B cell (primary cell): Measurements from ENCODE around the gene ZNF462. TPM values are rescaled to one million over a fixed set of nuclear protein-coding genes. Genes with fewer than 3 reads are reported as not detected.

Experiments
- ATAC-seq: fragments of 200-7000 bp; cut with Tn5 transposase; one replicate; pipeline ENCODE4 v1.10.0; 2021; ENCODE audit warnings: low read depth, mild to moderate bottlenecking, moderate number of reproducible peaks, moderate library complexity
- CTCF ChIA-PET: fragments of 350-600 bp; sonication (Branson Sonifier 250); formaldehyde crosslinking; loops from one replicate; lab custom pipeline; 2021; ENCODE audit warnings: antibody characterized with exemption, inconsistent platforms; lab: Charles Lee
- POLR2A ChIA-PET: fragments of 350-600 bp; sonication (Branson Sonifier 250); formaldehyde crosslinking; loops from one replicate; lab custom pipeline; 2021; ENCODE audit warnings: antibody characterized with exemption; lab: Charles Lee
- DNase-seq: peaks from one replicate; pipeline ENCODE4 v3.0.0; 2013
- H2AFZ ChIP-seq: 2 replicates; pipeline ENCODE4 v1.6.1; 2012; ENCODE audit warnings: mild to moderate bottlenecking, low read depth, low read length; ENCODE audit not compliant: insufficient read depth, poor library complexity, severe bottlenecking
- H3K27ac ChIP-seq, 2 donors: 1 replicate in 1 of 2; 2 replicates in 1 of 2; pipeline ENCODE4 v1.5.1; 2012 to 2013; ENCODE audit warnings: low read length in 2 of 2, mild to moderate bottlenecking in 2 of 2, moderate library complexity in 1 of 2
- H3K27me3 ChIP-seq, 4 experiments: fragments of 200-600 bp in 1 of 4; sonication (generic) in 1 of 4; replicated peaks in 1 of 4; 1 replicate in 2 of 4; 2 replicates in 2 of 4; pipeline versions ENCODE4 v1.6.1 to v1.7.0; 2013 to 2016; ENCODE audit warnings: low read length in 3 of 4, mild to moderate bottlenecking in 2 of 4, mixed read lengths in 1 of 4, moderate library complexity in 1 of 4; ENCODE audit not compliant: insufficient read depth in 4 of 4, control insufficient read depth in 3 of 4; ENCODE audit errors: control extremely low read depth in 1 of 4
- H3K36me3 ChIP-seq, 2 experiments: replicated peaks in 1 of 2; 1 replicate in 1 of 2; 2 replicates in 1 of 2; pipeline versions ENCODE4 v1.6.1 to v1.7.1; 2013; ENCODE audit warnings: low read length in 1 of 2; ENCODE audit not compliant: insufficient read depth in 2 of 2, control insufficient read depth in 1 of 2; ENCODE audit errors: control extremely low read depth in 1 of 2, extremely low read depth in 1 of 2
- H3K4me1 ChIP-seq, 2 donors: fragments of 200-600 bp in 1 of 2; sonication (generic) in 1 of 2; 1 replicate in 1 of 2; 2 replicates in 1 of 2; pipeline versions ENCODE4 v1.5.1 to v1.6.1; 2013 to 2017; ENCODE audit warnings: low read length in 2 of 2; ENCODE audit not compliant: control insufficient read depth in 2 of 2, insufficient read depth in 2 of 2
- H3K4me2 ChIP-seq: replicated peaks from 2 replicates; pipeline ENCODE3; 2012; ENCODE audit warnings: mild to moderate bottlenecking, low read depth, low read length; ENCODE audit not compliant: poor library complexity, severe bottlenecking
- H3K4me3 ChIP-seq, 5 experiments: fragments of 200-600 bp in 1 of 5; sonication (generic) in 1 of 5; 1 replicate in 3 of 5; 2 replicates in 2 of 5; pipeline versions ENCODE4 v1.5.1 to v1.7.0; 2011 to 2016; ENCODE audit warnings: low read length in 4 of 5, mild to moderate bottlenecking in 4 of 5, low read depth in 2 of 5, control low read depth in 1 of 5, moderate library complexity in 1 of 5; ENCODE audit not compliant: insufficient read depth in 1 of 5; ENCODE audit errors: control extremely low read depth in 1 of 5, extremely low read depth in 1 of 5
- H3K79me2 ChIP-seq: fragments of 200-600 bp; sonication (generic); one replicate; pipeline ENCODE4 v1.6.0; 2016; ENCODE audit warnings: low read length; ENCODE audit not compliant: control insufficient read depth, insufficient read depth
- H3K9ac ChIP-seq: fragments of 200-600 bp; sonication (generic); 2 replicates; pipeline ENCODE4 v1.6.1; 2017; ENCODE audit warnings: mild to moderate bottlenecking, low read length, moderate library complexity
- H3K9me3 ChIP-seq, 3 donors: one replicate each; pipeline versions ENCODE4 v1.6.1 to v1.7.1; 2013; ENCODE audit warnings: low read length in 2 of 3; ENCODE audit not compliant: control insufficient read depth in 2 of 3, insufficient read depth in 1 of 3; ENCODE audit errors: control extremely low read depth in 1 of 3
- H4K20me1 ChIP-seq: 2 replicates; pipeline ENCODE4 v1.6.0; 2012; ENCODE audit warnings: mild to moderate bottlenecking, low read length; ENCODE audit not compliant: insufficient read depth, control insufficient read depth, poor library complexity, severe bottlenecking
- H3K27ac Mint-ChIP-seq: one replicate; pipeline ENCODE4 v1.8.0; 2021; ENCODE audit warnings: mixed read lengths
- H3K27me3 Mint-ChIP-seq: one replicate; pipeline ENCODE4 v1.8.0; 2021; ENCODE audit warnings: mixed read lengths
- H3K4me1 Mint-ChIP-seq: one replicate; pipeline ENCODE4 v1.8.0; 2021; ENCODE audit warnings: mixed read lengths
- H3K4me3 Mint-ChIP-seq: one replicate; pipeline ENCODE4 v1.8.0; 2021; ENCODE audit warnings: mixed read lengths
- H3K9me3 Mint-ChIP-seq: one replicate; pipeline ENCODE4 v1.8.0; 2022; ENCODE audit warnings: mixed read lengths; ENCODE audit not compliant: insufficient read depth
- CTCF ChIP-seq: fragments of 200-600 bp; IDR thresholded peaks from one replicate; pipeline ENCODE4 v1.8.0; 2022; ENCODE audit warnings: antibody characterized with exemption, mild to moderate bottlenecking
- EZH2 ChIP-seq: IDR thresholded peaks from 2 replicates; pipeline ENCODE4 v1.6.1; 2012; ENCODE audit warnings: borderline replicate concordance, low read depth, mild to moderate bottlenecking, moderate library complexity, low read length; ENCODE audit not compliant: insufficient read depth, poor library complexity, severe bottlenecking
- WGBS: methylation state at CpG from one replicate; pipeline ENCODE4 v1.1.5; 2013; ENCODE audit warnings: missing lambda C conversion rate; ENCODE audit not compliant: insufficient coverage; 5-methylcytosine and 5-hydroxymethylcytosine counted together
- intact Hi-C: fragments of 100-400 bp; cut with micrococcal nuclease; formaldehyde crosslinking; loops from one replicate; pipeline ENCODE4 v1.10.0; 2022
- polyA plus RNA-seq: library from polyadenylated mRNA; depleted of rRNA; stranded (reverse); fragments of >200 nt; gene quantifications from 2 replicates; pipeline ENCODE4 v1.2.3, GENCODE V29; 2012
- total RNA-seq, 2 donors: library from RNA; stranded (reverse); fragments of 120-200 nt in 1 of 2; gene quantifications; 1 replicate in 1 of 2; 2 replicates in 1 of 2; pipeline versions ENCODE4 v1.2.3 to v1.2.4, GENCODE V29; 2013 to 2022

Gene ZNF462
- total and polyA plus RNA-seq, 2 donors (not counting 1 experiment from before 2014, with no cell fraction given): not detected

- ChIA-PET CTCF (no interaction called here), POLR2A (no interaction called here)
- TF ChIP-seq CTCF (no peak), EZH2 (no peak)
- 80% methylated on average over 1 of the region's 3 CpGs for WGBS
- DNase-seq: no peak
- no peak overlapping the region for H2AFZ ChIP-seq
- no peaks in the 10 kb centered on the region for H3K27me3 ChIP-seq
- Mint-ChIP-seq H3K4me1 (no peaks in the 10 kb centered on the region), H3K27me3 (peaks cover 16% of the 10 kb centered on the region), H3K4me3 (no peak overlapping the region), H3K27ac (no peak overlapping the region), H3K9me3 (no peaks in the 10 kb centered on the region)
- no peak overlapping the region for H3K4me3 ChIP-seq
- H3K27ac ChIP-seq: no peak overlapping the region
- no peak overlapping the region for H3K4me2 ChIP-seq
- no peak overlapping the region for H3K9ac ChIP-seq
- no peaks in the 10 kb centered on the region for H4K20me1 ChIP-seq
- no peak for ATAC-seq
- no peaks in the 10 kb centered on the region for H3K4me1 ChIP-seq
- no peaks in the 10 kb centered on the region for H3K9me3 ChIP-seq
- no peaks in the 10 kb centered on the region for H3K36me3 ChIP-seq
- no peaks in the 10 kb centered on the region for H3K79me2 ChIP-seq
- intact Hi-C loops: no loop called here
These were observed 92.2 kb downstream of the ZNF462 start for GRCh38 chr9:106954974-106955850.

GRCh38 chr9:106956971-106957370, 94.0 kb downstream of the ZNF462 start:
- CTCF ChIA-PET: no interaction called here
- no peak for DNase-seq

More at GRCh38 chr9:106956971-106957370, 94.0 kb downstream of the ZNF462 start:
- H2AFZ ChIP-seq: no peak overlapping the region
- peaks cover 4% of the 10 kb centered on the region for H3K9me3 Mint-ChIP-seq
- H3K9ac ChIP-seq: no peak overlapping the region
- ATAC-seq: no peak
- no peak overlapping the region for H3K4me2 ChIP-seq
- no peaks in the 10 kb centered on the region for H3K36me3 ChIP-seq
- no peaks in the 10 kb centered on the region for H3K4me1 Mint-ChIP-seq
- POLR2A ChIA-PET: no interaction called here
- no peaks in the 10 kb centered on the region for H3K79me2 ChIP-seq
- intact Hi-C loops: no loop called here
- H3K27me3 Mint-ChIP-seq: peaks cover 16% of the 10 kb centered on the region
- H3K9me3 ChIP-seq: no peaks in the 10 kb centered on the region
- no peak overlapping the region for H3K4me3 Mint-ChIP-seq
- no peaks in the 10 kb centered on the region for H3K4me1 ChIP-seq
- TF ChIP-seq CTCF (no peak), EZH2 (no peak)
- H3K4me3 ChIP-seq: no peak overlapping the region
- WGBS: 75% methylated on average over 3 of the region's 5 CpGs
- no peaks in the 10 kb centered on the region for H4K20me1 ChIP-seq
- no peaks in the 10 kb centered on the region for H3K27me3 ChIP-seq
- no peak overlapping the region for H3K27ac Mint-ChIP-seq
- H3K27ac ChIP-seq: no peak overlapping the region
